Measurements from ENCODE around the gene ARHGEF40.

ARHGEF40 gene

GRCh38 chr14:21070083-21070609 lies at the start of gene ARHGEF40:
Gene ARHGEF40, plus strand, starts transcription at chr14:21070304. Its CDS starts 93 bp downstream, at chr14:21070397.
- Histone ChIP-seq H3K27ac (ENCODE audit: low read length) (no peak within 1 kb of the TSS), H3K4me1 (ENCODE audit: insufficient read depth, low read length) (peaks cover 23% of the 10 kb centered on the region), H3K9ac (ENCODE audit: low read depth, low read length) (peak within 1 kb of the TSS; percentile 47), H4K20me1 (ENCODE audit: insufficient read depth, low read length) (peaks cover 24% of the 10 kb centered on the region; the same call in 1 of the 2 replicates), H3K79me2 (ENCODE audit: insufficient read depth, low read length) (no peaks in the 10 kb centered on the region), H3K36me3 (ENCODE audit: insufficient read depth, low read length) (no peaks in the 10 kb centered on the region), H3K4me2 (ENCODE audit: insufficient read depth, low read length) (peak within 1 kb of the TSS; percentile 89), H3K27me3 (ENCODE audit: insufficient read depth, low read length, poor library complexity) (peaks cover 59% of the 10 kb centered on the region), H3K9me3 (ENCODE audit: insufficient read depth, low read length, severe bottlenecking) (no peaks in the 10 kb centered on the region), H2AFZ (ENCODE audit: low read depth, low read length) (peak within 1 kb of the TSS; percentile 45), H3K4me3 (ENCODE audit: low read depth in 1 of 2, low read length in 2 of 2) (peak within 1 kb of the TSS; percentile 17 to 58; a peak in 3 of 4 replicates)
- TF ChIP-seq, protein P1, sequence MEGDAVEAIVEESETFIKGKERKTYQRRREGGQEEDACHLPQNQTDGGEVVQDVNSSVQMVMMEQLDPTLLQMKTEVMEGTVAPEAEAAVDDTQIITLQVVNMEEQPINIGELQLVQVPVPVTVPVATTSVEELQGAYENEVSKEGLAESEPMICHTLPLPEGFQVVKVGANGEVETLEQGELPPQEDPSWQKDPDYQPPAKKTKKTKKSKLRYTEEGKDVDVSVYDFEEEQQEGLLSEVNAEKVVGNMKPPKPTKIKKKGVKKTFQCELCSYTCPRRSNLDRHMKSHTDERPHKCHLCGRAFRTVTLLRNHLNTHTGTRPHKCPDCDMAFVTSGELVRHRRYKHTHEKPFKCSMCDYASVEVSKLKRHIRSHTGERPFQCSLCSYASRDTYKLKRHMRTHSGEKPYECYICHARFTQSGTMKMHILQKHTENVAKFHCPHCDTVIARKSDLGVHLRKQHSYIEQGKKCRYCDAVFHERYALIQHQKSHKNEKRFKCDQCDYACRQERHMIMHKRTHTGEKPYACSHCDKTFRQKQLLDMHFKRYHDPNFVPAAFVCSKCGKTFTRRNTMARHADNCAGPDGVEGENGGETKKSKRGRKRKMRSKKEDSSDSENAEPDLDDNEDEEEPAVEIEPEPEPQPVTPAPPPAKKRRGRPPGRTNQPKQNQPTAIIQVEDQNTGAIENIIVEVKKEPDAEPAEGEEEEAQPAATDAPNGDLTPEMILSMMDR (IDR thresholded peaks at IDR 0.05; ENCODE audit: borderline replicate concordance, extremely low read depth, low read length, poor library complexity, severe bottlenecking): no peak
- TF ChIP-seq EZH2 (IDR thresholded peaks at IDR 0.05; ENCODE audit: borderline replicate concordance, low read depth, low read length, severe bottlenecking): no peak
- DNase-seq (no peak), ATAC-seq (ENCODE audit: insufficient read depth, low read depth) (no peak)

DNA sequence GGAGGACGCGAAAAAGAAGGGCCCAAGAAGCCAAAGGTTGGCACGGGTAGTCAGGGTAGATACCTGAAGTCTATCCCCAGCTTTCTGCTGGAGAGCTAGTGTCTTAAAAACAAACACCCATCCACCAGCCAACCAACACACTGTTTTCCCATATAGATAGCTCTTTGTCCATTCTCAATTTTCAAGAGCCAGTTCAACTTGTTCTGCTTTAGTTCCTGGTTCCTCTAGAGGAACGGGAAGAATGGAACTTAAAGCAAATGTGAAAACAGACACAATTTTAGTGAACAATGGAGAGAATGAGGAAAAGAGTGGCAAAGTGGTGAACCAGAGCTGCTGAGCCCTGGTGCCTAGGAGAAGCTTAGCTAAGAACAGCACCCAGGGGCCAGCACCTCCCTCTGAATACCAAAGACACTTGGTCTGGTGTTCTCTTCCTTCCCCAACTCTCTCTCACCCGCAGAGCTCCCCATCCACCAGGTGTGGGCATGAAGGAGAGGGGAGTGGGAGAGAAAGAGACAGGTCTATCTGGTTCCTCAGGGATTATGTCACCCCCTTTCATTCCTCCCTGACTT lies 49.0 kb upstream of the ARHGEF40 start:
- no peak for TF ChIP-seq EZH2 (IDR thresholded peaks at IDR 0.05; ENCODE audit: borderline replicate concordance, low read depth, low read length, severe bottlenecking)
- TF ChIP-seq, protein P1 (IDR thresholded peaks at IDR 0.05; ENCODE audit: borderline replicate concordance, extremely low read depth, low read length, poor library complexity, severe bottlenecking): no peak
- Histone ChIP-seq H3K27ac (ENCODE audit: low read length) (no peak overlapping the region), H3K27me3 (ENCODE audit: insufficient read depth, low read length, poor library complexity) (no peaks in the 10 kb centered on the region)

GRCh38 chr14:21022686-21023085 lies 47.4 kb upstream of the ARHGEF40 start:
- no peak for ATAC-seq (ENCODE audit: insufficient read depth, low read depth)
- peaks cover 17% of the 10 kb centered on the region for H3K4me1 ChIP-seq (ENCODE audit: insufficient read depth, low read length)
- no peak for DNase-seq
- H3K27me3 ChIP-seq (ENCODE audit: insufficient read depth, low read length, poor library complexity): no peaks in the 10 kb centered on the region
- no peaks in the 10 kb centered on the region for H4K20me1 ChIP-seq (ENCODE audit: insufficient read depth, low read length)
- no peaks in the 10 kb centered on the region for H3K79me2 ChIP-seq (ENCODE audit: insufficient read depth, low read length)
- TF ChIP-seq EZH2 (IDR thresholded peaks at IDR 0.05; ENCODE audit: borderline replicate concordance, low read depth, low read length, severe bottlenecking): no peak
- TF ChIP-seq, protein P1 (IDR thresholded peaks at IDR 0.05; ENCODE audit: borderline replicate concordance, extremely low read depth, low read length, poor library complexity, severe bottlenecking): no peak
- H3K9ac ChIP-seq (ENCODE audit: low read depth, low read length): no peak overlapping the region
- H3K9me3 ChIP-seq (ENCODE audit: insufficient read depth, low read length, severe bottlenecking): no peaks in the 10 kb centered on the region
- no peak overlapping the region for H3K27ac ChIP-seq (ENCODE audit: low read length)
- H3K4me2 ChIP-seq (ENCODE audit: insufficient read depth, low read length): no peak overlapping the region
- no peaks in the 10 kb centered on the region for H3K36me3 ChIP-seq (ENCODE audit: insufficient read depth, low read length)
- no peak overlapping the region for H2AFZ ChIP-seq (ENCODE audit: low read depth, low read length)
- no peak overlapping the region for H3K4me3 ChIP-seq (ENCODE audit: low read depth in 1 of 2, low read length in 2 of 2)

More for the DNA sequence above, 49.0 kb upstream of the ARHGEF40 start:
- Histone ChIP-seq H3K4me2 (ENCODE audit: insufficient read depth, low read length) (no peak overlapping the region), H3K36me3 (ENCODE audit: insufficient read depth, low read length) (no peaks in the 10 kb centered on the region), H3K9ac (ENCODE audit: low read depth, low read length) (no peak overlapping the region), H3K4me1 (ENCODE audit: insufficient read depth, low read length) (peaks cover 17% of the 10 kb centered on the region), H3K9me3 (ENCODE audit: insufficient read depth, low read length, severe bottlenecking) (no peaks in the 10 kb centered on the region), H3K4me3 (ENCODE audit: low read depth in 1 of 2, low read length in 2 of 2) (no peak overlapping the region), H4K20me1 (ENCODE audit: insufficient read depth, low read length) (no peaks in the 10 kb centered on the region), H2AFZ (ENCODE audit: low read depth, low read length) (no peak overlapping the region), H3K79me2 (ENCODE audit: insufficient read depth, low read length) (no peaks in the 10 kb centered on the region)
- DNase-seq: no peak
- no peak for ATAC-seq (ENCODE audit: insufficient read depth, low read depth)
